Measurements from ENCODE around the gene FOXRED2.

FOXRED2 gene

DNA sequence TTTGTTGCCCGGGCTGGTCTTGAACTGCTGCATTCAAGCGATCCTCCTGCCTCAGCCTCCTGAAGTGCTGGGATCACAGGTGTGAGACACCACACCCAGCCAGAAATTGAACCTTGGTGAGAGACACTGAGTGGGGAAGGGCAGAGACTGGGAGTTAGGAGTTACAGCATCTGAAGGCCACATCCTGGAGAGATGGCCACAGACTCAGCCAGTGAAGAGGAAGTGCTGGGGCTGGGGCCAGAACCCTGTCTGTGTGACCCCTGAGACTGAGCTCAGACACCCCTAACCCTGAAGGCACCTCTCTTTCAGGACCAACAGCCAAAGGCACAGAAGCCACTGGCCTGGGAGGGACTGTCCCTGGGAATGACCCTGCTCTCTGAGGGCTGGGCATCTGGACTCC is 59.2 kb downstream of the FOXRED2 start:
- no peak for DNase-seq (ENCODE audit: low read depth)
- no peak overlapping the region for H3K4me3 ChIP-seq (ENCODE audit: low read length)
- TF ChIP-seq, protein P1, sequence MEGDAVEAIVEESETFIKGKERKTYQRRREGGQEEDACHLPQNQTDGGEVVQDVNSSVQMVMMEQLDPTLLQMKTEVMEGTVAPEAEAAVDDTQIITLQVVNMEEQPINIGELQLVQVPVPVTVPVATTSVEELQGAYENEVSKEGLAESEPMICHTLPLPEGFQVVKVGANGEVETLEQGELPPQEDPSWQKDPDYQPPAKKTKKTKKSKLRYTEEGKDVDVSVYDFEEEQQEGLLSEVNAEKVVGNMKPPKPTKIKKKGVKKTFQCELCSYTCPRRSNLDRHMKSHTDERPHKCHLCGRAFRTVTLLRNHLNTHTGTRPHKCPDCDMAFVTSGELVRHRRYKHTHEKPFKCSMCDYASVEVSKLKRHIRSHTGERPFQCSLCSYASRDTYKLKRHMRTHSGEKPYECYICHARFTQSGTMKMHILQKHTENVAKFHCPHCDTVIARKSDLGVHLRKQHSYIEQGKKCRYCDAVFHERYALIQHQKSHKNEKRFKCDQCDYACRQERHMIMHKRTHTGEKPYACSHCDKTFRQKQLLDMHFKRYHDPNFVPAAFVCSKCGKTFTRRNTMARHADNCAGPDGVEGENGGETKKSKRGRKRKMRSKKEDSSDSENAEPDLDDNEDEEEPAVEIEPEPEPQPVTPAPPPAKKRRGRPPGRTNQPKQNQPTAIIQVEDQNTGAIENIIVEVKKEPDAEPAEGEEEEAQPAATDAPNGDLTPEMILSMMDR (conservative IDR thresholded peaks at IDR 0.05; ENCODE audit: low read depth, low read length) = no peak

DNA sequence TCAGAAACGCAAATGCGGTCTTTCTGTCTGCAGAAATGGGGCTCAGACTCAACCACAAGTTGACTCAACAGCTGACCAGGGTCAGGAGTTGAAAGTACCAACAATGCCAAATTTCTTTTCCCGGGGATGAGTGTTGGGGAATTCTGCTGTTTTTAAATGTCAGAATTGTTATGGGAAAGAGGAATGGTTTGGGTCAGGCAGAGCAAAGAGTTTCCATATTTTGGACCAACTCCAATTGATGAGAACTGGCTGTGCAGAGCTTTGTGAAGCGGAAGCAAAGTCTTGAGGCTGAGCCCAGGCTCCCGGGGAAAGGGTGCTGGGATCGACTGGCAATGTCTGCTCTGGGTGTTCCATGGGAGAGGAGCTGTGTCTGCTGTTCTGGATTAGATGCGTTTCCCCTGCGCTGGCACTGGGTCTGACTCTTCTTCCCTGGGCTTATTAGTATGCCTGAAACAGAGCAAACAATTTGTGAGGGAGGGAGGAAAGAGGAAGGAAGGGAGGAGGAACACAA is 61.6 kb downstream of the FOXRED2 start:
- peak; percentile 26 for DNase-seq (ENCODE audit: low read depth)
- TF ChIP-seq, protein P1 (conservative IDR thresholded peaks at IDR 0.05; ENCODE audit: low read depth, low read length) = no peak
- no peak overlapping the region for H3K4me3 ChIP-seq (ENCODE audit: low read length)

DNA sequence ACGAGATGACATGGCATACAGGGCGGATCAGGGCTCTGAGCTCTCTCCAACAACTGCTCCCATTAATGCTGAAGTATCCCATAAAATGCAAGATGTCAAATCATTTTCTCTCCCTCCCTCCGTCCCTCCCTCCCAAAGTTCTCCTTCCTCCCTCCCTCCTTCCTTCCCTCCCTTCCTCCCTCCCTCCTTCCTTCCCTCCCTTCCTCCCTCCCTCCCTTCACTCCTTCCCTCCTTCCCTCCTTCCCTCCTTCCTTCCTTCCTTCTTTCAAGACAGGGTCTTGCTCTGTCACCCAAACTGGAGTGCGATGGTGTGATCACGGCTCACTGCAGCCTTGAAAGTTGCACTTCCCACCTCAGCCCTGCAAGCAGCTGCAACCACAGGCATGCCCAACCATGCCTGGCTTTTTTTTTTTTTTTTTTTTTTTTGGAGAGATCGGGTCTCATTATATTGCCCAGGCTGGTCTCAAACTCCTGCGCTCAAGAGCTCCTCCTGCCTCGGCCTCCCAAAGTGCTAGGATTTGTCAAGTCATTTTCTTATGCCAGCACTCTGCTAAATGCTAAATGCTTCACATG is 63.6 kb downstream of the FOXRED2 start:
- no peak for DNase-seq (ENCODE audit: low read depth)
- H3K4me3 ChIP-seq (ENCODE audit: low read length) = no peak overlapping the region
- TF ChIP-seq, protein P1 (conservative IDR thresholded peaks at IDR 0.05; ENCODE audit: low read depth, low read length) = no peak

DNA sequence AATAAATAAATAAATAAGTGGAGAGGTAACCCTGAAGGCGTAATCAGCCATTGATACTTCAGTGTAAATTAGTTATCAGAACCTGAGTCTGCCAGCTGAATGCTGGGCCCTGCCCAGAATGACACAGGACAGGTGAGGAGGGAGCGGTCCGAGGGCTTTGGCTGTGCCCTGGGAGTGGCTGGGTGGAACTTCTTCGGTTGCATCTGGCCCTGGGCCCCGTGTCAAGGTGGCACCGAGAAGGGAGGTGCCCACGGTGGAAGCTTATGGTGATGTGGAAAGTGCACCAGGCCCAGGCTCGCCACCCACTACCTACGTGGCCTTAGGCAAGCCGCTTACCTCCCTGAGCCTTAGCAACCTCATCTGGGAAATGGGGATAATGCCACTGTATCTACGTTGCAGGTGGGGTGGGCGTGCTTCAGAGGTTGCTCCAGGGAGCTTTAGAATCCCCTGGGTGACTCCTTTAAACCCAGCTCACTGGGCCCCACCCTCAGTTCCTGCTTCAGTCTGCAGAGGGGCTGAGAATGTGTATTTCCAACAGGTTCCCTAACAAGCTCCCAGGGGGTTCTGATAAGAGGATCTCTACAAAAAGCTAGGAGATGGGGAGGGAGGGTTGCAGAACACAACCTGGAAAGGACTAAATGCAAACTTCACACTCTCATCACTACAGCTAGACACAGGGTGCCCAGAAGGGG is 64.2 kb downstream of the FOXRED2 start:
- no peak for DNase-seq (ENCODE audit: low read depth)
- H3K4me3 ChIP-seq (ENCODE audit: low read length) = no peak overlapping the region
- TF ChIP-seq, protein P1 (conservative IDR thresholded peaks at IDR 0.05; ENCODE audit: low read depth, low read length) = no peak

DNA sequence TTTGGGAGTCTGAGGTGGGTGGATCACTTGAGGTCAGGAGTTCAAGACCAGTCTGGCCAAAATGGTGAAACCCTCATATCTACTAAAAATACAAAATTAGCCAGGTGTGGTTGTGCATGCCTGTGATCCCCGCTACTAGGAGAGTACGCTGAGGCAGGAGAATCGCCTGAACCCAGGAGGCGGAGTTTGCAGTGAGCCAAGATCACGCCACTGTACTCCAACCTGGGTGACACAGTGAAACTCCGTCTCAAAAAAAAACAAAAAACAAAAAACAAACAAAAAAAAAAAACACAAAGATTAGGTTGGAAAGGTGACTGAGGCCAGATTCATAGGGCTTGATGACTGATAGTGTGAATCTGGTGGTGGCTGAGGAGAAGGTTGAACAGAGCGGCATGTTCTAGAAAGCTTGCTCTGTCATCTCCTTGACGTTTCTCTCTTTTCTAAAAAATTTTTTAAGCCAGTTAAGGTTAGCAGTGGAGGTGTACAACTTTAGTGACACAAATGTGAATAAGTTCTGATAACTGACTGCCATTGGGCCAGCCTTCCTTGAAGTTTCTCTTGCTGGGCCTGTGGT is 66.3 kb downstream of the FOXRED2 start:
- no peak for DNase-seq (ENCODE audit: low read depth)
- no peak overlapping the region for H3K4me3 ChIP-seq (ENCODE audit: low read length)
- TF ChIP-seq, protein P1 (conservative IDR thresholded peaks at IDR 0.05; ENCODE audit: low read depth, low read length) = no peak

DNA sequence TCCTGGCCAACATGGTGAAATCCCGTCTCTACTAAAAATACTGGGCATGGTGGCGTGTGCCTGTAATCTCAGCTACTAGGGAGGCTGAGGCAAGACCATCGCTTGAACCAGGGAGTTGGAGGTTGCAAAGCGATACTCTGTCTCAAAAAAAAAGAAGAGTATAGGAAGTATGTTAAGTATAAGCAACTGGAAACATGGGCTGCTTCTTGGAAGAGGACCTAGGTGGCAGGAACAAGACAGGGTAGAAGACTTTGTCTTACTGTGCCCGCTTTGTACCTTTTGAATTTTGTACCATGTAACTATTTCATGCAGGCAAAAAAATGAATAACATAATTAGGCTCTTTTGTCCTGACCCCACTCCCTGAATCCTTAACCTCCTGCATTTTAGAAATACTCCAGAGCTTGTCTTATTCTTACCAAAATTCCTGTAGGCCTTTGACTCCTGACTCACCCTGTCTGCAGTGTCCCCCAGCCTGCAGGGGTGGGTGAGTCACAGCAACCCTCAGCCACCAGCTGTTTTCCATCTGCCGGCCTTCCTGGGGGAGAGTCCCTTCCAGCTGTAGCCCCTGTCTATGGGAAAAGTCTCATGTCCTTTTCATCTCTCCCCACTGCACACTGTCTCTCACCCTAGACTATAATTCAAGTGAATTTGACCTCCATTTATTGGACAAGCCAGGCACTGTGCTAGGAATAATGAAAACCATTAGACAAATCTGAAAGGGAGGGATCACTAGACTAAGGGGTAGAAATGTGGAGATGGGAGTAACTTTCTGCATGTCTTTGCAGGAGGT is 67.2 kb downstream of the FOXRED2 start:
- H3K4me3 ChIP-seq (ENCODE audit: low read length) = no peak overlapping the region
- peak; percentile 21 for DNase-seq (ENCODE audit: low read depth)
- TF ChIP-seq, protein P1 (conservative IDR thresholded peaks at IDR 0.05; ENCODE audit: low read depth, low read length) = no peak

Measured in retinal pigment epithelial cell (primary cell).